H1 (cell line): ENCODE data around the gene GCNA. TPM values are rescaled to one million over a fixed set of nuclear protein-coding genes. Genes with fewer than 3 reads are reported as not detected.

ENCODE experiments used
- CTCF ChIA-PET: fragments of 300-600 bp; sonication (Branson Sonifier 250); formaldehyde crosslinking; loops from one replicate; lab custom pipeline; 2021; ENCODE audit not compliant: partially characterized antibody; lab: Charles Lee
- POLR2A ChIA-PET: fragments of 300-600 bp; sonication (Branson Sonifier 250); formaldehyde crosslinking; loops from one replicate; lab custom pipeline; 2021; ENCODE audit warnings: inconsistent platforms; ENCODE audit not compliant: partially characterized antibody; lab: Charles Lee
- DNase-seq, 2 experiments: peaks; one replicate each; pipeline versions ENCODE4 v3.0.0 to v3.0.0-alpha.2; 2010 to 2022; ENCODE audit warnings: low spot score in 2 of 2, low read depth in 1 of 2, mixed read lengths in 1 of 2
- FAIRE-seq: peaks from 2 replicates; lab custom pipeline; 2011; peaks lifted over from hg19 to GRCh38; lab: Jason Lieb, UNC
- H2AFZ ChIP-seq: 2 replicates; pipeline ENCODE4 v1.8.1; 2012; ENCODE audit warnings: low read length, inconsistent platforms
- H2AK5ac ChIP-seq: 2 replicates; pipeline ENCODE4 v1.6.1; 2013; ENCODE audit warnings: low read depth, low read length
- H2BK120ac ChIP-seq: replicated peaks from 2 replicates; pipeline ENCODE3; 2013; ENCODE audit warnings: low read depth, low read length, inconsistent platforms
- H2BK12ac ChIP-seq: 2 replicates; pipeline ENCODE4 v1.6.1; 2013; ENCODE audit warnings: low read depth, low read length
- H2BK15ac ChIP-seq: 2 replicates; pipeline ENCODE4 v1.6.1; 2013; ENCODE audit warnings: low read length
- H2BK20ac ChIP-seq: 2 replicates; pipeline ENCODE4 v1.6.1; 2013; ENCODE audit warnings: low read length
- H2BK5ac ChIP-seq: 2 replicates; pipeline ENCODE4 v1.6.1; 2013; ENCODE audit warnings: low read depth, low read length
- H3K14ac ChIP-seq: 2 replicates; pipeline ENCODE4 v1.6.1; 2013; ENCODE audit warnings: inconsistent platforms; ENCODE audit not compliant: insufficient read length
- H3K18ac ChIP-seq: 2 replicates; pipeline ENCODE4 v1.6.1; 2013; ENCODE audit warnings: low read length; ENCODE audit errors: extremely low read depth
- H3K23ac ChIP-seq: 2 replicates; pipeline ENCODE4 v1.6.1; 2013; ENCODE audit warnings: inconsistent platforms; ENCODE audit not compliant: insufficient read length
- H3K23me2 ChIP-seq: 2 replicates; pipeline ENCODE4 v1.6.1; 2013; ENCODE audit warnings: low read depth, low read length
- H3K27ac ChIP-seq: 2 replicates; pipeline ENCODE4 v1.6.1; 2011; ENCODE audit warnings: low read depth, low read length, inconsistent platforms
- H3K27me3 ChIP-seq, 4 experiments: replicated peaks in 1 of 4; 1 replicate in 1 of 4; 2 replicates in 3 of 4; pipeline versions ENCODE4 v1.6.1 to v1.8.1; 2011 to 2013; ENCODE audit warnings: low read length in 3 of 4, mild to moderate bottlenecking in 3 of 4, inconsistent platforms in 2 of 4, mixed read lengths in 2 of 4, moderate library complexity in 1 of 4; ENCODE audit not compliant: control insufficient read depth in 3 of 4, insufficient read depth in 3 of 4; ENCODE audit errors: extremely low read depth in 1 of 4
- H3K36me3 ChIP-seq, 4 experiments: 2 replicates each; pipeline versions ENCODE4 v1.6.1 to v1.8.1; 2011 to 2013; ENCODE audit warnings: mild to moderate bottlenecking in 4 of 4, low read length in 3 of 4, moderate library complexity in 2 of 4, control low read depth in 1 of 4, inconsistent platforms in 1 of 4; ENCODE audit not compliant: insufficient read depth in 4 of 4, control insufficient read depth in 2 of 4
- H3K4ac ChIP-seq: replicated peaks from 2 replicates; pipeline ENCODE3; 2013; ENCODE audit warnings: low read length, low read depth, mixed read lengths, inconsistent platforms; ENCODE audit not compliant: insufficient read length
- H3K4me1 ChIP-seq, 4 experiments: replicated peaks in 1 of 4; 1 replicate in 1 of 4; 2 replicates in 3 of 4; pipeline versions ENCODE4 v1.6.1 to v1.8.1; 2011 to 2013; ENCODE audit warnings: low read length in 3 of 4, inconsistent platforms in 2 of 4, mixed read lengths in 1 of 4; ENCODE audit not compliant: insufficient read depth in 4 of 4, control insufficient read depth in 3 of 4
- H3K4me2 ChIP-seq, 2 experiments: 2 replicates each; pipeline versions ENCODE4 v1.6.1 to v1.8.1; 2011 to 2013; ENCODE audit warnings: low read depth in 2 of 2, low read length in 2 of 2, control low read depth in 1 of 2, inconsistent platforms in 1 of 2, mild to moderate bottlenecking in 1 of 2; ENCODE audit not compliant: insufficient read depth in 1 of 2
- H3K4me3 ChIP-seq, 4 experiments: fragments of 200-600, 300-600 bp in 1 of 4; sonication (generic), shearing (Covaris generic), sonication (Bioruptor Twin) in 1 of 4; 2 replicates each; pipeline versions ENCODE4 v1.5.1 to v1.8.1; 2011 to 2016; ENCODE audit warnings: low read length in 4 of 4, low read depth in 3 of 4, control low read depth in 2 of 4, inconsistent platforms in 2 of 4, mild to moderate bottlenecking in 2 of 4, mixed read lengths in 1 of 4, moderate library complexity in 1 of 4; ENCODE audit not compliant: insufficient read depth in 2 of 4; ENCODE audit errors: extremely low read depth in 1 of 4
- H3K56ac ChIP-seq: replicated peaks from 2 replicates; pipeline ENCODE3; 2013; ENCODE audit warnings: low read depth, mild to moderate bottlenecking, mixed read lengths, low read length, inconsistent platforms; ENCODE audit not compliant: insufficient read length
- H3K79me1 ChIP-seq: 2 replicates; pipeline ENCODE4 v1.6.1; 2013; ENCODE audit warnings: low read depth, low read length, control low read depth
- H3K79me2 ChIP-seq, 2 experiments: 2 replicates each; pipeline versions ENCODE4 v1.6.1 to v1.8.1; 2012 to 2013; ENCODE audit warnings: low read length in 2 of 2, mild to moderate bottlenecking in 2 of 2, inconsistent platforms in 1 of 2; ENCODE audit not compliant: insufficient read depth in 2 of 2, control insufficient read depth in 1 of 2
- H3K9ac ChIP-seq, 4 experiments: replicated peaks in 1 of 4; 1 replicate in 1 of 4; 2 replicates in 3 of 4; pipeline versions ENCODE4 v1.6.1 to v1.8.1; 2011 to 2013; ENCODE audit warnings: low read depth in 3 of 4, low read length in 3 of 4, control low read depth in 2 of 4, mild to moderate bottlenecking in 2 of 4, moderate library complexity in 2 of 4, inconsistent platforms in 1 of 4; ENCODE audit errors: extremely low read depth in 1 of 4
- H3K9me3 ChIP-seq, 2 experiments: 2 replicates each; pipeline versions ENCODE4 v1.6.1 to v1.8.1; 2012 to 2013; ENCODE audit warnings: mild to moderate bottlenecking in 2 of 2, moderate library complexity in 2 of 2, control low read depth in 1 of 2, inconsistent platforms in 1 of 2, low read depth in 1 of 2, low read length in 1 of 2, mixed read lengths in 1 of 2; ENCODE audit not compliant: insufficient read depth in 2 of 2
- H4K20me1 ChIP-seq, 2 experiments: replicated peaks in 1 of 2; 2 replicates each; pipeline versions ENCODE3 to v1.8.1; 2011 to 2013; ENCODE audit warnings: inconsistent platforms in 2 of 2, low read length in 2 of 2, mild to moderate bottlenecking in 1 of 2; ENCODE audit not compliant: insufficient read depth in 2 of 2, control insufficient read depth in 1 of 2
- H4K5ac ChIP-seq: 2 replicates; pipeline ENCODE4 v1.6.1; 2013; ENCODE audit warnings: low read length, low read depth, mixed read lengths, inconsistent platforms; ENCODE audit not compliant: insufficient read length
- H4K8ac ChIP-seq: 2 replicates; pipeline ENCODE4 v1.8.0; 2013; ENCODE audit warnings: mild to moderate bottlenecking, moderate library complexity, low read length, inconsistent platforms; ENCODE audit not compliant: insufficient read depth; ENCODE audit errors: extremely low read depth
- H4K91ac ChIP-seq: replicated peaks from 2 replicates; pipeline ENCODE3; 2013; ENCODE audit warnings: low read length, mixed read lengths, inconsistent platforms; ENCODE audit not compliant: insufficient read length
- ASH2L ChIP-seq: fragments of 200-600, 300-600 bp; sonication (generic); IDR thresholded peaks from one replicate; pipeline ENCODE4 v1.7.1; 2017; ENCODE audit warnings: low read length
- BACH1 ChIP-seq: IDR thresholded peaks from 2 replicates; pipeline ENCODE4 v1.6.1; 2012; ENCODE audit warnings: low read length, improper control_type of control experiment
- CEBPB ChIP-seq: IDR thresholded peaks from 2 replicates; pipeline ENCODE4 v1.6.1; 2012; ENCODE audit warnings: low read depth, low read length
- CREB1 ChIP-seq: IDR thresholded peaks from 2 replicates; pipeline ENCODE4 v1.6.1; 2012; ENCODE audit warnings: inconsistent platforms
- CTBP2 ChIP-seq: IDR thresholded peaks from 2 replicates; pipeline ENCODE4 v1.7.0; 2011; ENCODE audit warnings: borderline replicate concordance, mild to moderate bottlenecking, moderate library complexity, mixed read lengths, low read length; ENCODE audit not compliant: insufficient read depth, insufficient read length
- EZH2 ChIP-seq: fragments of 200-600 bp; sonication (generic); IDR thresholded peaks from 2 replicates; pipeline ENCODE4 v1.7.1; 2012; ENCODE audit warnings: low read depth, mild to moderate bottlenecking, moderate library complexity, low read length, inconsistent platforms; ENCODE audit not compliant: severe bottlenecking
- GTF2F1 ChIP-seq: IDR thresholded peaks from 2 replicates; pipeline ENCODE4 v1.6.1; 2012; ENCODE audit warnings: low read depth, low read length, improper control_type of control experiment, borderline replicate concordance
- JUN ChIP-seq: IDR thresholded peaks from 2 replicates; pipeline ENCODE4 v1.6.1; 2011; ENCODE audit warnings: low read depth, mild to moderate bottlenecking, improper control_type of control experiment, low read length
- KDM4A ChIP-seq: IDR thresholded peaks from one replicate; pipeline ENCODE4 v1.7.1; 2012; ENCODE audit warnings: low read depth, mild to moderate bottlenecking, moderate library complexity, low read length, inconsistent platforms; ENCODE audit not compliant: severe bottlenecking
- SAP30 ChIP-seq: fragments of 300-600 bp; sonication (generic); IDR thresholded peaks from 2 replicates; pipeline ENCODE4 v1.7.1; 2012; ENCODE audit warnings: low read length, moderate library complexity, mild to moderate bottlenecking, inconsistent platforms; ENCODE audit not compliant: insufficient read depth, insufficient replicate concordance
- SIX5 ChIP-seq: IDR thresholded peaks from 2 replicates; pipeline ENCODE4 v1.6.1; 2011; ENCODE audit warnings: mild to moderate bottlenecking, low read depth, low read length
- TAF7 ChIP-seq: optimal IDR thresholded peaks from 2 replicates; pipeline ENCODE3; 2011; ENCODE audit warnings: low read depth, mild to moderate bottlenecking, inconsistent platforms, low read length, moderate library complexity, borderline replicate concordance
- YY1 ChIP-seq: IDR thresholded peaks from 2 replicates; pipeline ENCODE4 v1.6.1; 2011; ENCODE audit warnings: low read depth, mild to moderate bottlenecking, low read length
- WGBS, 2 experiments: shearing (Covaris generic) in 1 of 2; methylation state at CpG; one replicate each; pipeline versions ENCODE4 v1.1.6 to v1.1.7; 2013 to 2015; ENCODE audit warnings: low lambda C conversion rate in 2 of 2, mixed read lengths in 2 of 2, inconsistent platforms in 1 of 2, low coverage in 1 of 2, missing lambda C conversion rate in 1 of 2; ENCODE audit not compliant: insufficient replicate concordance in 2 of 2, insufficient coverage in 1 of 2, insufficient read length in 1 of 2; ENCODE audit errors: extremely low coverage in 1 of 2, missing lambda C conversion rate in 1 of 2; 5-methylcytosine and 5-hydroxymethylcytosine counted together
- polyA plus RNA-seq, 7 experiments: library from polyadenylated mRNA; depleted of rRNA in 3 of 7; stranded (reverse) in 5 of 7; unstranded in 2 of 7; fragments of >200 nt in 5 of 7; fragments of 200-250 nt in 2 of 7; gene quantifications; 1 replicate in 5 of 7; 2 replicates in 1 of 7; 4 replicates in 1 of 7; pipeline versions ENCODE4 v1.2.1 to v1.2.3, GENCODE V29; 2011 to 2013; ENCODE audit warnings: missing spikeins in 2 of 7, mixed read lengths in 2 of 7
- total RNA-seq: library from RNA; stranded (reverse); fragmentation: NEBNext Ultra II Directional; extraction: Animal tissue kit (Norgen Biotek cat#: 25700); gene quantifications from 2 replicates; pipeline ENCODE4 v1.2.1, GENCODE V29; 2021
- TF ChIP-seq, protein P1 (sequence below): IDR thresholded peaks from 2 replicates; pipeline ENCODE4 v1.6.1; 2011; ENCODE audit warnings: low read depth, mild to moderate bottlenecking, low read length; ENCODE audit not compliant: insufficient read depth

The GCNA gene
- total and polyA plus RNA-seq, 2 of the 8 experiments (the other 6 are each of a cell fraction or from before 2014, with no cell fraction given), result 0.41 to 0.95 TPM

DNA sequence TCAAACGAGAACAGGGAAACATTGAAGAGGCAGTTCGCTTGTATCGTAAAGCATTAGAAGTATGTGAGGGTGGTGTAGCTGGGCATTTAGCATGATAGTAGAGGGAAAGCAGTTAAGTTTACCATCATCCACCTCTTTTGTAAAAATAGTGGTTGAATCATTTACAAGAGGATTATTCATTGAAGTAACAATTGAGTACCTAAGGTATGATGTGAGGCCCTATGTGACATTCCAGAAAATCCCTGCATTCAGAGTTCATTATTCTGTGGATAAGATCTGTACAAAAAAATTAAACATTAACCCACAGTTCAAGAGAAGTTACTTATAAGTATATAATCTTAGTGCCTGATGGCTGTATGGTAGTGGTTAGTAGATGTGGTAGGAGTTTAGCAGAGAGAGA lies 22.2 kb upstream of the GCNA start:
- POLR2A ChIA-PET, result interaction anchor here (1.3 to 1.6 kb wide), 3 partner anchors 11 to 21 kb away, joined by 3 to 5 read pairs (median 4); no protein-coding TSS in a partner anchor
- H2AFZ ChIP-seq, result no peak overlapping the region
- H4K91ac ChIP-seq, result no peak overlapping the region
- no peak overlapping the region for H3K4ac ChIP-seq
- H2BK15ac ChIP-seq, result no peak overlapping the region
- no peak overlapping the region for H4K5ac ChIP-seq
- H3K4me3 ChIP-seq, result no peak overlapping the region
- no peaks in the 10 kb centered on the region for H3K4me1 ChIP-seq
- no peak overlapping the region for H3K23ac ChIP-seq
- no peak overlapping the region for H4K8ac ChIP-seq
- H3K27ac ChIP-seq, result no peak overlapping the region
- WGBS, 2 experiments, result 86% methylated on average over 3 of the region's 3 CpGs; no CpG with 5 or more reads in 1 of the 2 experiments
- H2BK12ac ChIP-seq, result no peak overlapping the region
- CTCF ChIA-PET, result interaction anchor here (1.9 kb wide), 1 partner anchor 9 kb away, joined by 11 read pairs; no protein-coding TSS in a partner anchor
- peaks cover 0 to 2% of the 10 kb centered on the region in 2 experiments for H4K20me1 ChIP-seq
- no peak overlapping the region for H2BK5ac ChIP-seq
- H3K79me1 ChIP-seq, result no peaks in the 10 kb centered on the region
- H3K9ac ChIP-seq, result no peak overlapping the region
- DNase-seq (no peak), FAIRE-seq (no peak)
- no peak overlapping the region for H3K14ac ChIP-seq
- H2BK120ac ChIP-seq, result no peak overlapping the region
- no peak overlapping the region for H2AK5ac ChIP-seq
- no peaks in the 10 kb centered on the region for H3K23me2 ChIP-seq
- H3K27me3 ChIP-seq, result no peaks in the 10 kb centered on the region
- no peak overlapping the region for H2BK20ac ChIP-seq
- H3K79me2 ChIP-seq, result peaks cover 0 to 2% of the 10 kb centered on the region in 2 experiments; a peak in 2 of 4 replicates
- H3K18ac ChIP-seq, result no peak overlapping the region
- H3K56ac ChIP-seq, result no peak overlapping the region
- H3K4me2 ChIP-seq, result no peak overlapping the region
- peaks cover 12 to 73% (median 44%) of the 10 kb centered on the region in 4 experiments for H3K36me3 ChIP-seq
- H3K9me3 ChIP-seq, result no peaks in the 10 kb centered on the region
- no peak for TF ChIP-seq SAP30
- TF ChIP-seq CEBPB, result no peak
- no peak for TF ChIP-seq ASH2L
- no peak for TF ChIP-seq JUN
- TF ChIP-seq SIX5, result no peak
- no peak for TF ChIP-seq EZH2
- TF ChIP-seq KDM4A, result no peak
- no peak for TF ChIP-seq TAF7
- no peak for TF ChIP-seq BACH1
- TF ChIP-seq, protein P1, sequence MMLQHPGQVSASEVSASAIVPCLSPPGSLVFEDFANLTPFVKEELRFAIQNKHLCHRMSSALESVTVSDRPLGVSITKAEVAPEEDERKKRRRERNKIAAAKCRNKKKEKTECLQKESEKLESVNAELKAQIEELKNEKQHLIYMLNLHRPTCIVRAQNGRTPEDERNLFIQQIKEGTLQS, result no peak
- no peak for TF ChIP-seq YY1
- TF ChIP-seq CTBP2, result no peak
- no peak for TF ChIP-seq GTF2F1
- no peak for TF ChIP-seq CREB1
